Nephron progenitor cell (in vitro differentiated cells): ENCODE data around the gene MAST4.

ENCODE experiments used
- DNase-seq: peaks from one replicate; pipeline ENCODE4 v3.0.0; 2021
- H3K27ac Mint-ChIP-seq: 2 replicates; pipeline ENCODE4 v1.8.0; 2021; ENCODE audit warnings: mild to moderate bottlenecking, moderate library complexity, mixed read lengths
- H3K27me3 Mint-ChIP-seq: 2 replicates; pipeline ENCODE4 v1.8.0; 2021; ENCODE audit warnings: mild to moderate bottlenecking, low read depth, mixed read lengths; ENCODE audit not compliant: poor library complexity
- H3K36me3 Mint-ChIP-seq: 2 replicates; pipeline ENCODE4 v1.8.0; 2021; ENCODE audit warnings: low read depth, mixed read lengths
- H3K4me1 Mint-ChIP-seq: 2 replicates; pipeline ENCODE4 v1.8.0; 2021; ENCODE audit warnings: mixed read lengths
- H3K4me3 Mint-ChIP-seq: 2 replicates; pipeline ENCODE4 v1.8.0; 2021; ENCODE audit warnings: mild to moderate bottlenecking, moderate library complexity, mixed read lengths
- H3K9me3 Mint-ChIP-seq: 2 replicates; pipeline ENCODE4 v1.8.0; 2021; ENCODE audit warnings: mild to moderate bottlenecking, moderate library complexity, mixed read lengths
- TF ChIP-seq, protein P1 (sequence below): fragments of 200-600 bp; sonication (generic); IDR thresholded peaks from 2 replicates; pipeline ENCODE4 v1.5.0; 2021; ENCODE audit warnings: antibody characterized with exemption

MAST4 gene

DNA sequence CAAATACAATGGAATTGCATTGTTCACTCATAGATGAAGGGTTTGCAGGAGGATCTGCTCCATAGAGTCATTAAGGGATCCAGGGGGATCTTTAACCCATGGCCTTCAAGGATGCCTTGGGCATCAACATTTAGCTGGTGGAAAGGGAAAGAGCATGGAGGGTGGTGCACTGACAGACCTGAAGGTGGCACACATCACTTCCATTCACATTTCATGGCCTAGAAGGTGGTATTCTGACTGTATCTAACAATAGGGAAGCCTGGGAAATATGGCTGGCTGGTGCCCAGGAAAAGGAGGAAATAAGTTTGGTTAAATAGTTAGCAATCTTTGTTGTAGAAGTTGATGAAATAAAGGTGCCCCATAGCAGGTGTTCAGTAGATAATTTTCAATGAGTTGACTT lies 370.2 kb downstream of the MAST4 start:
- peaks cover 5% of the 10 kb centered on the region for H3K4me1 Mint-ChIP-seq
- peaks cover 6% of the 10 kb centered on the region for H3K27me3 Mint-ChIP-seq
- TF ChIP-seq, protein P1, sequence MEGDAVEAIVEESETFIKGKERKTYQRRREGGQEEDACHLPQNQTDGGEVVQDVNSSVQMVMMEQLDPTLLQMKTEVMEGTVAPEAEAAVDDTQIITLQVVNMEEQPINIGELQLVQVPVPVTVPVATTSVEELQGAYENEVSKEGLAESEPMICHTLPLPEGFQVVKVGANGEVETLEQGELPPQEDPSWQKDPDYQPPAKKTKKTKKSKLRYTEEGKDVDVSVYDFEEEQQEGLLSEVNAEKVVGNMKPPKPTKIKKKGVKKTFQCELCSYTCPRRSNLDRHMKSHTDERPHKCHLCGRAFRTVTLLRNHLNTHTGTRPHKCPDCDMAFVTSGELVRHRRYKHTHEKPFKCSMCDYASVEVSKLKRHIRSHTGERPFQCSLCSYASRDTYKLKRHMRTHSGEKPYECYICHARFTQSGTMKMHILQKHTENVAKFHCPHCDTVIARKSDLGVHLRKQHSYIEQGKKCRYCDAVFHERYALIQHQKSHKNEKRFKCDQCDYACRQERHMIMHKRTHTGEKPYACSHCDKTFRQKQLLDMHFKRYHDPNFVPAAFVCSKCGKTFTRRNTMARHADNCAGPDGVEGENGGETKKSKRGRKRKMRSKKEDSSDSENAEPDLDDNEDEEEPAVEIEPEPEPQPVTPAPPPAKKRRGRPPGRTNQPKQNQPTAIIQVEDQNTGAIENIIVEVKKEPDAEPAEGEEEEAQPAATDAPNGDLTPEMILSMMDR: no peak
- H3K27ac Mint-ChIP-seq: no peak overlapping the region
- DNase-seq: no peak
- H3K36me3 Mint-ChIP-seq: no peaks in the 10 kb centered on the region
- H3K9me3 Mint-ChIP-seq: no peaks in the 10 kb centered on the region
- H3K4me3 Mint-ChIP-seq: no peak overlapping the region

DNA sequence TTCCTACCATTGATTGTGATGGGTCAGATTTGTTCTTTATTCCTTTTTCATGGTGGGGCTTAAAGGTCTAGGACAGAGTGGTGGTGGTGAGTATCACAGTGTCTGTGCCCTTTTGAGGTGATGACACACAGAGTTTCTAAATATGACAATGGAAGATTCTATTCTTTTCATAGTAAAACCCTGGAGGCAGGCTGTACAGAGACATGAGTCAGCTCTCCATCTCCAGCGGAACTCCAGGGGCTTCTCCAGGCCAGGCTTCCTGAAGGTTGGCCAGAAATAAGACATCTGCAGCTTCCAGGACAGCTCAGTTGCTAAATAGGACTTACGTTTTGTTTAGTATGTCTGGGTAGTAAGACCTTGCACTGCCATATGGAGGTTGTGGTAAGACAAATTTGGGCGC lies 370.9 kb downstream of the MAST4 start:
- H3K4me1 Mint-ChIP-seq: peaks cover 5% of the 10 kb centered on the region
- H3K27ac Mint-ChIP-seq: no peak overlapping the region
- TF ChIP-seq, protein P1: no peak
- H3K9me3 Mint-ChIP-seq: no peaks in the 10 kb centered on the region
- H3K27me3 Mint-ChIP-seq: peaks cover 6% of the 10 kb centered on the region
- DNase-seq: no peak
- no peaks in the 10 kb centered on the region for H3K36me3 Mint-ChIP-seq
- H3K4me3 Mint-ChIP-seq: no peak overlapping the region

DNA sequence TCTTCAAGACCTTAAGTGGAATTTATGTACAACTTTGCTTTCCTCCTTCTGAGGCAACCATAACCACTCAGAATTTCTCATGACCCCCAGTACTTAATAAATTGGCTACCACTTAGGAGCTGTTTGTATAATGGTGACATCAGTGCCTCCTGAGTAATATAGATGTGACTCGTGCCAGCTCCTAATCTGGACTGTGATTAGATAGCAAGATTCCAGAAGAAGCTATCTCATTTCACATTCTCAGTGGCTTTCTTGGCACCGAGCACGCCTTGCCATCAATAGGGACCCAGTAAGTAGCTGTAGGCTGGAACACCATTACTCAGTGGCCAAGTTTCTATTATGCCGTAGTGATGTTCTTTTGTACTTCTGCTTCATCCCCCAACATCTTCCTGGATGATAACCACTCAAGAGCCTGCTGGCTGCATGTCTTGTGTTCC lies 371.7 kb downstream of the MAST4 start:
- Mint-ChIP-seq H3K4me1 (peaks cover 5% of the 10 kb centered on the region), H3K9me3 (no peaks in the 10 kb centered on the region), H3K36me3 (no peaks in the 10 kb centered on the region), H3K4me3 (no peak overlapping the region), H3K27me3 (peaks cover 6% of the 10 kb centered on the region), H3K27ac (no peak overlapping the region)
- DNase-seq: no peak
- TF ChIP-seq, protein P1: no peak

DNA sequence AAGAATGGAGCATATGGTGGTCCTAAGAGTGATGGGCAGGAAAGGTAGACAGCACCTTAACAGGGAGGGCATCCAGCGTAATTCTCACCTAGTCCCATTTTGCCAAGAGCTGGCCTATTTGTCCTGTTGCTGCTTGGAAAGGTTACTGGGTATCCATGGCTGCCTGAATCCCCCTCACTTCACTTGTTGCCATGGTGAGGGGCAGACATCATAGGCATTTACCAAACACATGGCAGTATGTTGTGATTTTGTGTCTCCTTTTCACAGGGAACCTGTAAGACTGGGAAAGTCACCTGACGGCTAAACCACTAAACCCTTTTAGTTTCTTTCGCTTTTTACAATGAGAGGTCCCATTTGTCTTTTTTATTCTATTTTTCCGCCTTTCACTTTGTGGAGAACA lies 373.3 kb downstream of the MAST4 start:
- TF ChIP-seq, protein P1: no peak
- Mint-ChIP-seq H3K4me1 (no peaks in the 10 kb centered on the region), H3K9me3 (no peaks in the 10 kb centered on the region), H3K36me3 (no peaks in the 10 kb centered on the region), H3K27ac (no peak overlapping the region), H3K27me3 (peaks cover 6% of the 10 kb centered on the region), H3K4me3 (no peak overlapping the region)
- DNase-seq: no peak

DNA sequence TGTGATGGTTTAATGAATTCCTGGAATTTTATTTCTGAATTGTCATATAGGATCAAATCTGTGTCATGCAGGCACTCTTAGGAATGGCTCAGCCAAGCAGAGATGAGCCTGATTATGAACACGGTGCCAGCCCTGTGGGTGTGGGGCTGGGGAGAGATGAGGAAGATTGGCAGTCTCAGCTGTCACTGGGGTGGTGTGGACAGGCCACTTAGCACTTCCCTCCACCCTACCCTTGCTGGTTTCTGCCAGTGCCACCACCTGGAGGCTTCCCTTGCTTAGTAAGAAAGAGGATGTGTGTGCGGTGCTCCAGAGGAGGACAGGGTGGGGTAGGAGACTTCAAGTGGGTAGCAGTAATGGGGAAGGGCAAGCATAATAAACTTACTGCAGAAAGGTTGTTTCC lies 373.8 kb downstream of the MAST4 start:
- no peaks in the 10 kb centered on the region for H3K9me3 Mint-ChIP-seq
- H3K36me3 Mint-ChIP-seq: no peaks in the 10 kb centered on the region
- no peak overlapping the region for H3K4me3 Mint-ChIP-seq
- TF ChIP-seq, protein P1: no peak
- peaks cover 6% of the 10 kb centered on the region for H3K27me3 Mint-ChIP-seq
- H3K4me1 Mint-ChIP-seq: no peaks in the 10 kb centered on the region
- DNase-seq: no peak
- H3K27ac Mint-ChIP-seq: no peak overlapping the region

DNA sequence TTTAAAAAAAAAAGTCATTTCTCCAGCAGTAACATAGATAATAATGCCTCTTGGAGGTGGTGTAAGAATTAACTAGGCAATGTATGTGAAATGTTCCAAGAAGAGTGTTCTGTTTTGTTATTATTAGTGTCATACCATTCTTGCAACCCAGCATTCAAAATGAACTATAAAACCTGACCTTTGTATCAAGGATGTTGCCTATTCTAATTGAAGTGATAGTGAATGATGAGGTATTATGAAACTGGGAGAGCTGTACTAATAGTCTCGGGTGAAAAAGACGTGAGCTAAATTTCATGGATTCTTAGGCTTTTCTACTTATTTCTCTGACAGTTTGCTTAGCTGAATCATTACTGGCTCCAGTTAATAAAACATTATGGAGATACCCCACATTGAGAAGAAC lies 375.8 kb downstream of the MAST4 start:
- Mint-ChIP-seq H3K27me3 (peaks cover 6% of the 10 kb centered on the region), H3K27ac (no peak overlapping the region), H3K36me3 (no peaks in the 10 kb centered on the region), H3K4me1 (no peaks in the 10 kb centered on the region), H3K4me3 (no peak overlapping the region), H3K9me3 (no peaks in the 10 kb centered on the region)
- no peak for DNase-seq
- TF ChIP-seq, protein P1: no peak
